GM12875 (cell line): ENCODE results near the gene INPP5A.

Experiments
- H3K4me3 ChIP-seq: one replicate; pipeline ENCODE4 v1.5.1; 2011; ENCODE audit warnings: low read depth, low read length, control low read depth
- CTCF ChIP-seq: IDR thresholded peaks from 2 replicates; pipeline ENCODE4 v1.5.1; 2011; ENCODE audit warnings: low read depth, mild to moderate bottlenecking, control low read depth, inconsistent platforms, low read length, moderate library complexity, borderline replicate concordance; ENCODE audit not compliant: insufficient read depth

INPP5A gene

GRCh38 chr10:132626019-132626760 lies 88.6 kb downstream of the INPP5A start:
- TF ChIP-seq CTCF: no peak

GRCh38 chr10:132626761-132627665 lies 89.4 kb downstream of the INPP5A start:
- no peak for TF ChIP-seq CTCF
- H3K4me3 ChIP-seq: no peak overlapping the region

More at GRCh38 chr10:132626019-132626760, 88.6 kb downstream of the INPP5A start:
- no peak overlapping the region for H3K4me3 ChIP-seq

- H3K4me3 ChIP-seq: no peak overlapping the region
- TF ChIP-seq CTCF: no peak
Observed at GRCh38 chr10:132627666-132628531, 90.3 kb downstream of the INPP5A start.

- no peak overlapping the region for H3K4me3 ChIP-seq
- TF ChIP-seq CTCF: no peak
Observed at GRCh38 chr10:132628966-132629900, 91.6 kb downstream of the INPP5A start.

GRCh38 chr10:132630156-132630555 lies 92.6 kb downstream of the INPP5A start:
- TF ChIP-seq CTCF: no peak
- no peak overlapping the region for H3K4me3 ChIP-seq
